Ecto neural progenitor cell (in vitro differentiated cells): ENCODE data around the gene DAPK2.

Experiments
- DNase-seq: peaks from one replicate; pipeline ENCODE4 v3.0.0-alpha.2; 2018; ENCODE audit warnings: low spot score

Gene DAPK2

DNA sequence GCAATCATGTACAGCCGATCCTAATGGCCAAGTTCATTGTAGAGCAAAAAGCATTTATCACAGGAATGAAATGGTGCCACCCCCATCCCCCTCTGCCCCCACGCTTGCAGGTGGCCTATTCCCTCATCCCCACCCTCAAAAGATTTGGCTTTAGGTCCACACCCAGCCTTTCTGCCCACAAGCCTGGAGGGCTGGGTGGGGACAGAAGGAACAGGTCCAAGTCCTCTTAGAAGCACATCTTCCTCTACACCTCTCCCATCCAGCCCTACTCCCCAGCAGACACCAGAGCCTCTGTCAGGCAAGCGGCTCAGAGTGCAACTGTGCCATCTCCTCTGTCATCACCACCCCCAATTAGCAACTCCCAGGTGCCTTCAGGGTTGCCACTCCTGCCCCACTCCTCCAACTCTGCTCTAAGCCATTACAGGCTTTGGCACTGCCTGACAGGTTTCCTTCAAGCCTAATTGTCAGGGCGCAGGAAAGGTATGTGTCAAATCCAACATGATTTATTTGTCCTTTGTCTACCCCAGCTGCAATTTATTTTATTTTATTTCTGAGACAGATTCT is 49.4 kb downstream of the DAPK2 start:
- no peak for DNase-seq

GRCh38 chr15:63995789-63996188 is 50.5 kb downstream of the DAPK2 start:
- DNase-seq, result no peak

DNA sequence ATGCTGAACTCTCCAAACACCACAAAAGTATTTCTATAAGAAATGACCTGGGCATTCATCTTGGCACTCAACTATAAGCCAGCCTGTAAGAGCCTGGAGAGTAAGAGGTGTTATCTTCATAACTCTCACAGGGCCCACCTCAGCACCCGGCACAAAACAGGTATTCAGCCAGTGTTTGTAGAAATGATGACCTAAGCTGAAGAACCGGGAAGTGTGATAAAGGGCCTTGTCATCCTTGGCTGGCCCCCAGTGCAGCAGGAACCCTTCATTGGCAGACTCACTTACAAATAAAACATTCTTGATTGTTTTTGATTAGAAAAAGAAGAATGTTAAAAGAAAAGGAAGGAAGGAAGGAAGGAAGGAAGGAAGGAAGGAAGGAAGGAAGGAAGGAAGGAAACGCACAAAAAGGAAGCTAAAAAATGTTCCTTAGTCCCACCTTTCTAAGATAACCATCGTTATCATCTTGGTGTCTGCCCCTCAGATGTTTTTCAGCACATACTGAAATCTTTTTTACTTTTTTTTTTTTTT is 52.1 kb downstream of the DAPK2 start:
- DNase-seq, result no peak

- DNase-seq, result no peak
Measured at GRCh38 chr15:63992300-63992699, 54.0 kb downstream of the DAPK2 start.

- DNase-seq, result no peak
Measured at GRCh38 chr15:63991706-63992105, 54.6 kb downstream of the DAPK2 start.

GRCh38 chr15:63990454-63990853 is 55.8 kb downstream of the DAPK2 start:
- no peak for DNase-seq

GRCh38 chr15:63987796-63988378 is 58.4 kb downstream of the DAPK2 start:
- DNase-seq, result no peak

- no peak for DNase-seq
Measured at GRCh38 chr15:63986751-63987341, 59.4 kb downstream of the DAPK2 start.

DNA sequence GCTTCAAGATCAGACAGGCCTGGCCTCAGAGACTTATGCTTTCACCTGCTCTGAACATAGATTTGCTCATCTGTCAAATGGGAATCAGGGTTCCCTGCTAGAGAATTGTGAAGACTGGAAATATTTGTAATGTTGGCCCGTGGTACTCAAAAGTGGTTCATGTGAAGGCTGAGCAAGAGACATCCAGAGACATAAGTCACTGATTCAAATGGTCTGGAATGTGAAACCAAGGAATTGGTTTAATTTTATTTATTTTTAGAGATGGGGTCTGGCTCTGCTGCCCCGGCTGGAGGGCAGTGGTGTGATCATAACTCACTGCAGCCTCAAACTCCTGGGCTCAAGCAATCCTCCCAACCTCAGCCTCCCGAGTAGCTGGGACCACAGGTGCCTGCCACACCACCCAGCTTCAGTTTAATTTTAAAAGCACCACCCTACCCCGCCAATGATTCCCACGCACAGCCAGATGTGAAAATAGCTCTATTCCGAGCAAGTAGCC is 60.1 kb downstream of the DAPK2 start:
- no peak for DNase-seq

- DNase-seq, result no peak
Measured at GRCh38 chr15:63985221-63986184, 60.8 kb downstream of the DAPK2 start.

DNA sequence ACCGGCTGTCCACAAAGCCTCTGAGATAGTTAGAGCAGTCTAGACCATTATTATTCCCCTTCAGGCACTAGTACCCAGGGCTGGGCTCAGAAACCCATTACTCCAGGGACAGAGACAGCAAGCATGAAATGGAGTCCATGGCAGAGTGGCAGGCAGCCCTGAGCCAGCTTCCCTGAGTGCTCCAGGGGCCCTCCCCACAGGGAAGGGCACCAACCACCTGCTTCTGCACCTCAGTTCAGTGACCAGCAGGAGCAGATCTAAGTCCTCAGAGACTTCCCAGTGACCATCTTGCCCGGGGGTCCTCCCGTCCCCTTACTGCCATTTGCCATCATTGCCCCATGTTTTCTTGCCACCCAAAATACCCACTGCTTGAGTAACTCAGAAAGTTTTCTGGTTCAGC is 62.0 kb downstream of the DAPK2 start:
- DNase-seq, result no peak

DNA sequence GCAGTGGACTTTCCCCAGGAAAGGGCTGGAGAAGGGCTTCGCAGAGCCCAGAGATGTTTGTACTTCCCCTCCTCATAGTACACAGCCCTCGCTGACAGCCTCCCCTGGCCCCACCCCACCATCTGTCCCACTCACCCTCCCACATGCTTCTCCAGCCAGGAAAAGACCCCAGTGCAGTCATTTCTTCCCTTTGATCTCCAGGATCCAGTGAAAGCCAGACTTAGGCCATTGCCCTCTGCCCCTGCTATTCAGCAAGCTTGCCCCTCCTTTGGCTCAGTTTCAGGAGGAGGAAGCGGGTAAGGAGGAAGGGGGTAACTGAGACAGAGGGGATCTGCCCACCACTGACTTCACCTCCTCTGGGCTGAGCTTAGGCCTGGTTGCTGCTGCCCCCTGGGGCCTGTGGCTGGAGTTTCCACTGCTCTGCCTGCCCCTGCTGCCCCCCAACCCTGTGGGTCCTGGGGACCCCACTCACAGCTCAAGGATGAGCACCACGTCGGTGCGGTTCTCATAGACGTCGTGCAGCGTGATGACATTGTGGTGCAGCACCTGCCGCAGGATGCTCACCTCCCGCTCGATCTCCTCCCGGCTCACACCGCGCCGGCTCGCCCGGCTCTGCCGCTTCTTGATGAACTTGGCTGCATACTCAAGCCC is 63.1 kb downstream of the DAPK2 start:
- peak; percentile 64 for DNase-seq

- no peak for DNase-seq
Measured at GRCh38 chr15:63982381-63982854, 63.9 kb downstream of the DAPK2 start.

- DNase-seq, result no peak
Measured at GRCh38 chr15:63981596-63982320, 64.5 kb downstream of the DAPK2 start.

GRCh38 chr15:63979262-63979793 is 67.0 kb downstream of the DAPK2 start:
- no peak for DNase-seq

DNA sequence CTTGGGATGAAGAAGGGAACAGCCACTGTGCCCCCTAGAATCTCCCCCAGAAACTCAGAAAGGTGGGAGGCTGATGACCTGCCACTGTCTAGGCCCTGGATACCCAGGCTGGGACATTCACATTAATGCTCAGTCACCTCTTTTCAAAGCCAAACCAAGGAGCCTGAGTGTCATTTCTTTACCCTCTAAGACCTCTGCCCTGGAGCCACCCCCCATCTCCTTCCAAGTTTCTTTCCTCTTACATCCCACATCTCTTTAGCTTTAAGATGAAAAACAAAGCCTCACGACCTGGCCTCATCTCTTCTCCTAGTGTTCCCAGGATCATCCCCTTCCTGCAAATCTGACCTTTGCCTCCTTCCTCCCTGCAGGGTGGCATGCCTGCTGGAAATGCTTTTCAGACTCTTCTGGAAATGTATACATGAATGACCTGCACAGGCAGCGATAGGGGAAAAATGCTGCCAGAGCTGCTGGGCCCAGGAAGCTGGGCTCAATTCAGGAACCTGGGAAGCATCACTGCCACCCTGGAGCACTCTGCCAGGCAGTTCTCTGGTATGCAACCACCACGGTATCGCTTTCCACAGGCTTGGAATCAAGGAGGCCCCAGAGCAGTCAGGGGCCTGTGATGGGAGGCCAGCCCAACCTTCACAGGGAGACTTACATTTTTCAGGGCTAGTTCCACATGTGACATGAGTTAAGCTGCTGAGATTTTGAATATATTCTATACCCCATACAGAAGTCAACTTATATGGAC is 67.6 kb downstream of the DAPK2 start:
- DNase-seq, result peak; percentile 41

DNA sequence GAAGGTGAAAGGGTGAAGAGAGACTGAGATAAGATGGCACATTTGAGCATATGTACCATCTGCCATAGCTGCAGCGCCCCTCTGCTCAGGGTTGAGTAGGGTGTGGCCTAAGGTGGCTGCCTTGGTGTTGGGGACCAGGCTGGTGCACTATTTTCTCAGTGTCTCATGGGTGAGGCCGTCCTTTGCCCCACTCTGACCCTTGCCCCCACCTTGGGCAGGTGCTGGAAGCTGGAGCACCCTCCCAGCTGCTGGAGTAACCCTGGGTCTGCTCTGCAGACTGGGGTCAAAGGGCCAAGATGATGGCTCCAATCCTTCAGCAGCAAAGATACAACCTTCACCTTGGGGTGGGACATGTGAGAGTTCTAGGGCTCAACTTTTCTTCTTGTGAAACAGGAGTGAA is 69.2 kb downstream of the DAPK2 start:
- DNase-seq, result no peak

DNA sequence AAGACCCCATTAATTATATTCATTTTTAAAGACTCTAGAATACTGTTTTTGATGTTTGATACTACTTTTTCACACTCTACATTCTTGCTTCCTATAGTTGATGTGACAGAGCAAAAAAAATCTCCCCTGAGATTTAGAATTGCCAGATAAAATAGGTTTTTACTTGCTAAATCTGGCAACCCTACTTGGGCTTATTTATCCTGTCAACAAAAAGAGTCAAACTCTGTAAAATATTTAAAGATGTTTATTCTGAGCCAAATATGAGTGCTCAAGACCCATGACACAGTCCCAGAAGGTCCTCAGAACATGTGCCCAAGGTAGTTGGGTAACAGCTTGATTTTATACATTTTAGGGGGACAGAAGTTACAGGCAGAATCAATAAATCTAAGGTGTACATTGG is 72.3 kb downstream of the DAPK2 start:
- no peak for DNase-seq

- no peak for DNase-seq
Measured at GRCh38 chr15:63973212-63974009, 72.9 kb downstream of the DAPK2 start.
